ENCODE data around the gene ASXL1. TPM values are rescaled to one million over a fixed set of nuclear protein-coding genes. Genes with fewer than 3 reads are reported as not detected.

ASXL1 gene
- polyA plus RNA-seq, 1 of the 3 experiments (the other 2 are of a cell fraction): 36.6 TPM

GRCh38 chr20:32460683-32461320, 102.7 kb downstream of the ASXL1 start:
- Histone ChIP-seq H3K27me3 (ENCODE audit: insufficient read depth) (no peaks in the 10 kb centered on the region), H3K4me2 (no peak overlapping the region), H3K9me3 (no peaks in the 10 kb centered on the region), H3K36me3 (replicated peaks in 1 of 2; ENCODE audit: control insufficient read depth in 1 of 2, insufficient read depth in 2 of 2, low read length in 1 of 2) (peaks cover 9 to 15% of the 10 kb centered on the region in 2 experiments), H4K20me1 (ENCODE audit: insufficient read depth) (peaks cover 32% of the 10 kb centered on the region; the same call in 1 of the 2 replicates), H3F3A (replicated peaks; ENCODE audit: insufficient read depth) (peaks cover 11% of the 10 kb centered on the region), H3K9me2 (no peaks in the 10 kb centered on the region), H3K79me2 (ENCODE audit: insufficient read depth) (peaks cover 68% of the 10 kb centered on the region), H3K4me3 (ENCODE audit: low read depth in 2 of 2, low read length in 1 of 2) (no peak overlapping the region), H2AFZ (ENCODE audit: low read depth) (no peak overlapping the region), H3K9ac (no peak overlapping the region), H3K4me1 (ENCODE audit: control insufficient read depth in 1 of 2, insufficient read depth in 2 of 2, low read depth in 1 of 2, low read length in 1 of 2) (peaks cover 5 to 58% of the 10 kb centered on the region in 2 experiments; a peak in 3 of 4 replicates), H3K27ac (ENCODE audit: low read depth in 2 of 2, low read length in 1 of 2) (no peak overlapping the region; a peak in 1 of 4 replicates)
- no peak for TF ChIP-seq GABPA (IDR thresholded peaks at IDR 0.05; ENCODE audit: low read depth)
- TF ChIP-seq FOSL2 (IDR thresholded peaks at IDR 0.05; ENCODE audit: borderline replicate concordance, low read depth): no peak
- TF ChIP-seq SIN3A (IDR thresholded peaks at IDR 0.05; ENCODE audit: borderline replicate concordance, low read depth, low read length): no peak
- TF ChIP-seq MXI1 (IDR thresholded peaks at IDR 0.05; ENCODE audit: low read depth, low read length): no peak
- TF ChIP-seq NRF1 (IDR thresholded peaks at IDR 0.05; ENCODE audit: low read depth, low read length): no peak
- TF ChIP-seq ELF1 (IDR thresholded peaks at IDR 0.05): no peak
- no peak for TF ChIP-seq PBX3 (IDR thresholded peaks at IDR 0.05)
- TF ChIP-seq CHD2 (IDR thresholded peaks at IDR 0.05; ENCODE audit: low read length, partially characterized antibody): no peak
- TF ChIP-seq RAD21 (IDR thresholded peaks at IDR 0.05; ENCODE audit: low read length): no peak
- no peak for TF ChIP-seq MAX (IDR thresholded peaks at IDR 0.05; ENCODE audit: low read depth)
- TF ChIP-seq RFX5 (IDR thresholded peaks at IDR 0.05; ENCODE audit: low read length): no peak
- no peak for TF ChIP-seq TEAD4 (IDR thresholded peaks at IDR 0.05; ENCODE audit: borderline replicate concordance, insufficient read depth)
- no peak for TF ChIP-seq POLR2AphosphoS5 (IDR thresholded peaks at IDR 0.05; ENCODE audit: low read depth, low read length)
- TF ChIP-seq NFIC (IDR thresholded peaks at IDR 0.05; ENCODE audit: borderline replicate concordance): no peak
- no peak for TF ChIP-seq EZH2phosphoT487 (IDR thresholded peaks at IDR 0.05; ENCODE audit: borderline replicate concordance, low read depth)
- ChIA-PET POLR2A (no interaction called here), CTCF (interaction anchor here (1.0 to 6.0 kb wide), 3 partner anchors 24 to 192 kb away, joined by 3 to 41 read pairs (median 3); no protein-coding TSS in a partner anchor)
- no peak for DNase-seq
- WGBS (ENCODE audit: low lambda C conversion rate): 94% methylated on average over 12 of the region's 24 CpGs

GRCh38 chr20:32461836-32462600, 103.9 kb downstream of the ASXL1 start:
- 94% methylated on average over 7 of the region's 17 CpGs for WGBS (ENCODE audit: low lambda C conversion rate)
- H3K27me3 ChIP-seq (ENCODE audit: insufficient read depth): no peaks in the 10 kb centered on the region
- H3K4me2 ChIP-seq: no peak overlapping the region
- no peak overlapping the region for H2AFZ ChIP-seq (ENCODE audit: low read depth)
- H4K20me1 ChIP-seq (ENCODE audit: insufficient read depth): peaks cover 23% of the 10 kb centered on the region; the same call in 1 of the 2 replicates
- H3K27ac ChIP-seq (ENCODE audit: low read depth in 2 of 2, low read length in 1 of 2): peak overlapping the region in 1 of 2 experiments; percentile 45; a peak in 1 of 4 replicates
- H3K4me1 ChIP-seq (ENCODE audit: control insufficient read depth in 1 of 2, insufficient read depth in 2 of 2, low read depth in 1 of 2, low read length in 1 of 2): peaks cover 5 to 56% of the 10 kb centered on the region in 2 experiments; a peak in 3 of 4 replicates
- H3K79me2 ChIP-seq (ENCODE audit: insufficient read depth): peaks cover 69% of the 10 kb centered on the region
- H3F3A ChIP-seq (replicated peaks; ENCODE audit: insufficient read depth): peaks cover 11% of the 10 kb centered on the region
- no peak overlapping the region for H3K9ac ChIP-seq
- H3K9me2 ChIP-seq: no peaks in the 10 kb centered on the region
- no peaks in the 10 kb centered on the region for H3K9me3 ChIP-seq
- CTCF ChIA-PET: interaction anchor here (1.4 kb wide), 1 partner anchor 9 kb away, joined by 3 read pairs; no protein-coding TSS in a partner anchor
- H3K36me3 ChIP-seq (replicated peaks in 1 of 2; ENCODE audit: control insufficient read depth in 1 of 2, insufficient read depth in 2 of 2, low read length in 1 of 2): peaks cover 9 to 11% of the 10 kb centered on the region in 2 experiments
- no peak for DNase-seq
- POLR2A ChIA-PET: interaction anchor here (0.6 kb wide), 1 partner anchor 225 kb away, joined by 3 read pairs; no protein-coding TSS in a partner anchor
- H3K4me3 ChIP-seq (ENCODE audit: low read depth in 2 of 2, low read length in 1 of 2): no peak overlapping the region
- no peak for TF ChIP-seq USF2 (IDR thresholded peaks at IDR 0.05; ENCODE audit: borderline replicate concordance, low read depth, low read length)
- TF ChIP-seq CTCF (IDR thresholded peaks at IDR 0.05): no peak
- TF ChIP-seq NRF1 (IDR thresholded peaks at IDR 0.05; ENCODE audit: low read depth, low read length): no peak
- no peak for TF ChIP-seq TCF12 (IDR thresholded peaks at IDR 0.05)
- TF ChIP-seq FOSL2 (IDR thresholded peaks at IDR 0.05; ENCODE audit: borderline replicate concordance, low read depth): no peak
- TF ChIP-seq GATA2 (CRISPR knock-in tag; IDR thresholded peaks at IDR 0.05): no peak
- no peak for TF ChIP-seq RCOR1 (IDR thresholded peaks at IDR 0.05; ENCODE audit: low read length)
- no peak for TF ChIP-seq TEAD4 (IDR thresholded peaks at IDR 0.05; ENCODE audit: borderline replicate concordance, insufficient read depth)
- no peak for TF ChIP-seq YY1 (IDR thresholded peaks at IDR 0.05; ENCODE audit: low read depth)
- no peak for TF ChIP-seq FOXJ3 (CRISPR knock-in tag; IDR thresholded peaks at IDR 0.05)
- TF ChIP-seq SMC3 (IDR thresholded peaks at IDR 0.05; ENCODE audit: low read depth, low read length): no peak
